H9 (cell line): ENCODE measurements around the gene VPS54. TPM values are rescaled to one million over a fixed set of nuclear protein-coding genes. Genes with fewer than 3 reads are reported as not detected.
A peak's percentile ranks its signal among the peaks of the same experiment; 100 is the strongest.

Experiments used
- DNase-seq: peaks from one replicate; pipeline ENCODE4 v3.0.0-alpha.2; 2017
- H2AFZ ChIP-seq: one replicate; pipeline ENCODE4 v1.6.1; 2013; ENCODE audit warnings: mild to moderate bottlenecking, low read length, control low read depth, moderate library complexity
- H2AK5ac ChIP-seq: 2 replicates; pipeline ENCODE4 v1.6.1; 2013; ENCODE audit warnings: low read length, control low read depth, mixed read lengths; ENCODE audit not compliant: insufficient read length
- H2BK120ac ChIP-seq: one replicate; pipeline ENCODE4 v1.6.1; 2013; ENCODE audit warnings: low read depth, mild to moderate bottlenecking, low read length, control low read depth, inconsistent platforms; ENCODE audit not compliant: poor library complexity, severe bottlenecking
- H2BK12ac ChIP-seq: 2 replicates; pipeline ENCODE4 v1.6.1; 2013; ENCODE audit warnings: low read length, control low read depth, mixed read lengths, low read depth; ENCODE audit not compliant: insufficient read length
- H2BK15ac ChIP-seq: 2 replicates; pipeline ENCODE4 v1.6.1; 2013; ENCODE audit warnings: low read depth, low read length, control low read depth
- H2BK20ac ChIP-seq: one replicate; pipeline ENCODE4 v1.6.1; 2013; ENCODE audit warnings: low read depth, mild to moderate bottlenecking, low read length, control low read depth, inconsistent platforms; ENCODE audit not compliant: poor library complexity, severe bottlenecking
- H2BK5ac ChIP-seq: 2 replicates; pipeline ENCODE4 v1.6.1; 2013; ENCODE audit warnings: low read length, control low read depth, mixed read lengths; ENCODE audit not compliant: insufficient read length
- H3K14ac ChIP-seq: 2 replicates; pipeline ENCODE4 v1.6.1; 2013; ENCODE audit warnings: low read length, control low read depth; ENCODE audit not compliant: insufficient read depth
- H3K18ac ChIP-seq: 2 replicates; pipeline ENCODE4 v1.6.1; 2013; ENCODE audit warnings: low read depth, mild to moderate bottlenecking, mixed read lengths, low read length, control low read depth; ENCODE audit not compliant: insufficient read length
- H3K23ac ChIP-seq: 2 replicates; pipeline ENCODE4 v1.6.1; 2013; ENCODE audit warnings: low read length, control low read depth, mixed read lengths, low read depth; ENCODE audit not compliant: insufficient read length
- H3K23me2 ChIP-seq: 2 replicates; pipeline ENCODE4 v1.6.1; 2013; ENCODE audit warnings: low read depth, mild to moderate bottlenecking, mixed read lengths, low read length, control low read depth; ENCODE audit not compliant: insufficient read length, poor library complexity, severe bottlenecking
- H3K27ac ChIP-seq: 2 replicates; pipeline ENCODE4 v1.5.1; 2013; ENCODE audit warnings: low read length, control low read depth, mixed read lengths, low read depth; ENCODE audit not compliant: insufficient read length
- H3K27me3 ChIP-seq: 2 replicates; pipeline ENCODE4 v1.6.1; 2013; ENCODE audit warnings: low read length, control low read depth, inconsistent platforms; ENCODE audit not compliant: insufficient read depth
- H3K4ac ChIP-seq: 2 replicates; pipeline ENCODE4 v1.6.1; 2013; ENCODE audit warnings: low read depth, mild to moderate bottlenecking, control low read depth, inconsistent platforms, low read length, moderate library complexity
- H3K4me1 ChIP-seq: 2 replicates; pipeline ENCODE4 v1.6.1; 2013; ENCODE audit warnings: low read length, control low read depth, inconsistent platforms; ENCODE audit not compliant: insufficient read depth
- H3K4me2 ChIP-seq: 2 replicates; pipeline ENCODE4 v1.6.1; 2013; ENCODE audit warnings: low read length, control low read depth, mixed read lengths; ENCODE audit not compliant: insufficient read length, insufficient read depth
- H3K56ac ChIP-seq: 2 replicates; pipeline ENCODE4 v1.6.1; 2013; ENCODE audit warnings: low read depth, mild to moderate bottlenecking, mixed read lengths, low read length, control low read depth; ENCODE audit not compliant: insufficient read length
- H3K79me1 ChIP-seq: 2 replicates; pipeline ENCODE4 v1.6.1; 2013; ENCODE audit warnings: low read depth, mild to moderate bottlenecking, moderate library complexity, low read length, control low read depth, inconsistent platforms; ENCODE audit not compliant: insufficient read depth, poor library complexity, severe bottlenecking
- H3K79me2 ChIP-seq: 2 replicates; pipeline ENCODE4 v1.6.1; 2013; ENCODE audit warnings: low read length, control low read depth, inconsistent platforms; ENCODE audit not compliant: insufficient read depth
- H3K9ac ChIP-seq: 2 replicates; pipeline ENCODE4 v1.6.1; 2013; ENCODE audit warnings: low read length, control low read depth, mixed read lengths; ENCODE audit not compliant: insufficient read length; ENCODE audit errors: extremely low read depth
- H3K9me3 ChIP-seq: one replicate; pipeline ENCODE4 v1.6.1; 2013; ENCODE audit warnings: low read depth, low read length, inconsistent platforms; ENCODE audit not compliant: control insufficient read depth
- H3T11ph ChIP-seq: one replicate; pipeline ENCODE4 v1.6.1; 2013; ENCODE audit warnings: mild to moderate bottlenecking, low read length, control low read depth, inconsistent platforms
- H4K20me1 ChIP-seq: one replicate; pipeline ENCODE4 v1.6.1; 2013; ENCODE audit not compliant: control insufficient read depth, insufficient read length, insufficient read depth
- H4K5ac ChIP-seq: 2 replicates; pipeline ENCODE4 v1.6.1; 2013; ENCODE audit warnings: low read depth, mild to moderate bottlenecking, mixed read lengths, low read length, control low read depth; ENCODE audit not compliant: insufficient read length
- H4K8ac ChIP-seq: replicated peaks from 2 replicates; pipeline ENCODE4 v1.6.1; 2013; ENCODE audit warnings: low read length, control low read depth, mixed read lengths, low read depth; ENCODE audit not compliant: insufficient read length
- H4K91ac ChIP-seq: 2 replicates; pipeline ENCODE4 v1.6.1; 2013; ENCODE audit warnings: low read depth, mild to moderate bottlenecking, moderate library complexity, mixed read lengths, low read length, control low read depth; ENCODE audit not compliant: insufficient read length
- H3K27ac Mint-ChIP-seq, 3 experiments: 2 replicates in 2 of 3; 3 replicates in 1 of 3; pipeline ENCODE4 v1.8.0; 2020 to 2021; ENCODE audit warnings: mixed read lengths in 3 of 3, mild to moderate bottlenecking in 1 of 3, moderate library complexity in 1 of 3
- H3K27me3 Mint-ChIP-seq: 2 replicates; pipeline ENCODE4 v1.8.0; 2021; ENCODE audit warnings: low read depth, mild to moderate bottlenecking, moderate library complexity, mixed read lengths
- H3K36me3 Mint-ChIP-seq, 3 experiments: 2 replicates in 2 of 3; 3 replicates in 1 of 3; pipeline ENCODE4 v1.8.0; 2020 to 2021; ENCODE audit warnings: low read depth in 3 of 3, mixed read lengths in 3 of 3; ENCODE audit not compliant: insufficient read depth in 1 of 3
- H3K4me1 Mint-ChIP-seq, 2 experiments: 2 replicates each; pipeline ENCODE4 v1.8.0; 2020; ENCODE audit warnings: mixed read lengths in 2 of 2
- H3K4me3 Mint-ChIP-seq, 2 experiments: 2 replicates in 1 of 2; 3 replicates in 1 of 2; pipeline ENCODE4 v1.8.0; 2020 to 2021; ENCODE audit warnings: mild to moderate bottlenecking in 2 of 2, mixed read lengths in 2 of 2, moderate library complexity in 1 of 2
- H3K9me3 Mint-ChIP-seq, 2 experiments: 2 replicates in 1 of 2; 3 replicates in 1 of 2; pipeline ENCODE4 v1.8.0; 2020; ENCODE audit warnings: mild to moderate bottlenecking in 2 of 2, mixed read lengths in 2 of 2, moderate library complexity in 1 of 2
- WGBS: extraction: QIAGEN DNeasy Blood & Tissue Kit; methylation state at CpG from one replicate; pipeline ENCODE4 v1.1.7; 2013; ENCODE audit warnings: missing lambda C conversion rate, low lambda C conversion rate, mixed read lengths; ENCODE audit not compliant: insufficient read length; ENCODE audit errors: extremely low coverage; 5-methylcytosine and 5-hydroxymethylcytosine counted together
- total RNA-seq: library from RNA; stranded (reverse); gene quantifications from 2 replicates; pipeline ENCODE4 v1.2.1, GENCODE V29; 2021
- TF ChIP-seq, protein P1 (sequence below): fragments of 200-600 bp; sonication (generic); conservative IDR thresholded peaks from 3 replicates; pipeline ENCODE4 v1.8.0; 2021; ENCODE audit warnings: antibody characterized with exemption, mild to moderate bottlenecking

VPS54 gene
- total RNA-seq, 1 experiment from 2014 or later, result 13.4 TPM

DNA sequence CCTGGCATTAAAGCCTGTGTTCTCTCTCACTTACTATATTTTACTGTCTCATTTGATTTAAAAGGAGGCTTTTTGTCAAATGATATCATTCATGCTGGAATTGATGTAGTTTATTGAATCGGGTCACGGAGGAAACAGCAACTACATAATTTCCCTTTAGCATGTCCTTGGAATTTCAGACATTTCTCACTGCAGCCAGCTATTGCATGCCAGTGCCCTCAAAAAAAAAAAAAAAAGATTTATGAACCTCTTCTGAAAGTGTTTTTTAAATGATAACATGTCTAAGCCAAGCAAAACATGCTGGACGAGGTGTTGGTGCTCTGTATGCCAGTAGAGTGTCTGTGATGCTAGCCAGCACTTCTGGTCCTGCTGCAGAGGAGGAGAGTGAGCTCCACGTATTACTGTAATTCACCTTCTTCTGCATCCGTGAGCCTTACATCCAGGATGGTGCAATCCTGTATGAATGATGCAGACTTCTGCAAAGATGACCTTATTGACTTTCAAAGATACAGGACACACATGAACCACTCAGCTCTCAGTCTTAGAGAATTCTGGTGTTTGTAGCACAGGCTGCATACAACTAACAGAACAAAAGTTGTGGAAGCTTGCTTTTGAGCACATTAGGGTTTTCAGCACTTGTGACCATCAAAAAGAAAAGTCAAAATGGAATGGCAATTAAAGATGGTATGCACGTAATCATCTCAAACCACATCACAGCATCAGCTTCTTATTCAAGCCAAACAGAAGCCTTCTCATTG, 146.5 kb downstream of the VPS54 start:
- H2BK5ac ChIP-seq, result no peak overlapping the region
- H4K20me1 ChIP-seq, result no peaks in the 10 kb centered on the region
- no peaks in the 10 kb centered on the region for H3K27me3 ChIP-seq
- no peak overlapping the region for H4K8ac ChIP-seq
- peak overlapping the region in 1 of 3 experiments; percentile 90; a peak in 2 of 7 replicates for H3K27ac Mint-ChIP-seq
- no peak overlapping the region for H2BK20ac ChIP-seq
- H3K4me1 ChIP-seq, result peaks cover 5% of the 10 kb centered on the region; the same call in 1 of the 2 replicates
- no CpG with 5 or more reads among the region's 6 CpGs for WGBS
- no peak overlapping the region for H2AFZ ChIP-seq
- H2BK15ac ChIP-seq, result no peak overlapping the region
- no peak overlapping the region for H4K5ac ChIP-seq
- H3K4me2 ChIP-seq, result no peak overlapping the region
- H3T11ph ChIP-seq, result no peak overlapping the region
- no peak for DNase-seq
- H3K36me3 Mint-ChIP-seq, result peaks cover 65 to 89% (median 83%) of the 10 kb centered on the region in 3 experiments
- no peak overlapping the region; the same call in 1 of the 2 replicates for H3K14ac ChIP-seq
- no peak overlapping the region for H3K23ac ChIP-seq
- no peak overlapping the region for H2AK5ac ChIP-seq
- no peak overlapping the region for H3K4ac ChIP-seq
- TF ChIP-seq, protein P1, sequence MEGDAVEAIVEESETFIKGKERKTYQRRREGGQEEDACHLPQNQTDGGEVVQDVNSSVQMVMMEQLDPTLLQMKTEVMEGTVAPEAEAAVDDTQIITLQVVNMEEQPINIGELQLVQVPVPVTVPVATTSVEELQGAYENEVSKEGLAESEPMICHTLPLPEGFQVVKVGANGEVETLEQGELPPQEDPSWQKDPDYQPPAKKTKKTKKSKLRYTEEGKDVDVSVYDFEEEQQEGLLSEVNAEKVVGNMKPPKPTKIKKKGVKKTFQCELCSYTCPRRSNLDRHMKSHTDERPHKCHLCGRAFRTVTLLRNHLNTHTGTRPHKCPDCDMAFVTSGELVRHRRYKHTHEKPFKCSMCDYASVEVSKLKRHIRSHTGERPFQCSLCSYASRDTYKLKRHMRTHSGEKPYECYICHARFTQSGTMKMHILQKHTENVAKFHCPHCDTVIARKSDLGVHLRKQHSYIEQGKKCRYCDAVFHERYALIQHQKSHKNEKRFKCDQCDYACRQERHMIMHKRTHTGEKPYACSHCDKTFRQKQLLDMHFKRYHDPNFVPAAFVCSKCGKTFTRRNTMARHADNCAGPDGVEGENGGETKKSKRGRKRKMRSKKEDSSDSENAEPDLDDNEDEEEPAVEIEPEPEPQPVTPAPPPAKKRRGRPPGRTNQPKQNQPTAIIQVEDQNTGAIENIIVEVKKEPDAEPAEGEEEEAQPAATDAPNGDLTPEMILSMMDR, result no peak
- no peak overlapping the region for H3K27ac ChIP-seq
- no peak overlapping the region for H2BK120ac ChIP-seq
- H3K9me3 ChIP-seq, result no peaks in the 10 kb centered on the region
- peaks cover 25% of the 10 kb centered on the region; the same call in 1 of the 2 replicates for H3K79me2 ChIP-seq
- peaks cover 6% of the 10 kb centered on the region for H3K79me1 ChIP-seq
- no peak overlapping the region for H4K91ac ChIP-seq
- 0 out of 5 replicates have a peak, but pooled peaks cover 0 to 2% of the 10 kb centered on the region in 2 experiments for H3K9me3 Mint-ChIP-seq
- H3K27me3 Mint-ChIP-seq, result no peaks in the 10 kb centered on the region
- H2BK12ac ChIP-seq, result no peak overlapping the region
- H3K18ac ChIP-seq, result no peak overlapping the region
- H3K23me2 ChIP-seq, result no peaks in the 10 kb centered on the region
- no peak overlapping the region for H3K4me3 Mint-ChIP-seq
- no peak overlapping the region for H3K56ac ChIP-seq
- no peak overlapping the region for H3K9ac ChIP-seq
- H3K4me1 Mint-ChIP-seq, result peaks cover 65 to 82% of the 10 kb centered on the region in 2 experiments
